WTC11 (cell line): ENCODE data around the gene AMN. TPM values are rescaled to one million over a fixed set of nuclear protein-coding genes. Genes with fewer than 3 reads are reported as not detected.
A peak's percentile ranks its signal among the peaks of the same experiment; 100 is the strongest.

Experiments
- ATAC-seq: fragments of 200-7000 bp; cut with Tn5 transposase; 2 replicates; pipeline ENCODE4 v1.10.0; 2021; ENCODE audit warnings: mild to moderate bottlenecking, moderate library complexity
- CTCF ChIA-PET: fragments of 300-600 bp; sonication (Branson Sonifier 250); formaldehyde crosslinking; loops from one replicate; lab custom pipeline; 2021; ENCODE audit warnings: antibody characterized with exemption; lab: Charles Lee
- POLR2A ChIA-PET: fragments of 350-600 bp; sonication (Branson Sonifier 250); formaldehyde crosslinking; loops from one replicate; lab custom pipeline; 2021; ENCODE audit warnings: antibody characterized with exemption; lab: Charles Lee
- DNase-seq: peaks from one replicate; pipeline ENCODE4 v3.0.0; 2021; ENCODE audit warnings: low spot score
- H3K27ac Mint-ChIP-seq: 2 replicates; pipeline ENCODE4 v1.8.0; 2021; ENCODE audit warnings: mixed read lengths
- H3K27me3 Mint-ChIP-seq: 2 replicates; pipeline ENCODE4 v1.8.0; 2021; ENCODE audit warnings: low read depth, mild to moderate bottlenecking, moderate library complexity, mixed read lengths
- H3K36me3 Mint-ChIP-seq: 2 replicates; pipeline ENCODE4 v1.8.0; 2021; ENCODE audit warnings: mixed read lengths
- H3K4me1 Mint-ChIP-seq: 2 replicates; pipeline ENCODE4 v1.8.0; 2022; ENCODE audit warnings: mixed read lengths
- H3K4me3 Mint-ChIP-seq: 2 replicates; pipeline ENCODE4 v1.8.0; 2021; ENCODE audit warnings: mild to moderate bottlenecking, moderate library complexity, mixed read lengths
- H3K9me3 Mint-ChIP-seq: 2 replicates; pipeline ENCODE4 v1.8.0; 2021; ENCODE audit warnings: mixed read lengths
- CREB1 ChIP-seq: sonication (generic); formaldehyde crosslinking; IDR thresholded peaks from 2 replicates; pipeline ENCODE4 v1.8.0; 2023; ENCODE audit warnings: mild to moderate bottlenecking, missing genetic modification reagents
- KAT7 ChIP-seq: sonication (generic); formaldehyde crosslinking; IDR thresholded peaks from 2 replicates; pipeline ENCODE4 v1.8.1; 2023; ENCODE audit warnings: missing genetic modification reagents, mild to moderate bottlenecking, borderline replicate concordance
- RELA ChIP-seq: sonication (generic); formaldehyde crosslinking; IDR thresholded peaks from 2 replicates; pipeline ENCODE4 v1.8.1; 2022; ENCODE audit warnings: missing genetic modification reagents, mild to moderate bottlenecking, borderline replicate concordance
- TCF7 ChIP-seq: sonication (generic); formaldehyde crosslinking; IDR thresholded peaks from 2 replicates; pipeline ENCODE4 v1.8.0; 2022; ENCODE audit warnings: mild to moderate bottlenecking, low read depth, missing genetic modification reagents, moderate library complexity
- ZBTB21 ChIP-seq: sonication (generic); formaldehyde crosslinking; IDR thresholded peaks from 2 replicates; pipeline ENCODE4 v1.8.1; 2023; ENCODE audit warnings: mild to moderate bottlenecking, missing genetic modification reagents, borderline replicate concordance
- ZNF317 ChIP-seq: sonication (generic); formaldehyde crosslinking; IDR thresholded peaks from 2 replicates; pipeline ENCODE4 v1.8.1; 2023; ENCODE audit warnings: low read depth, mild to moderate bottlenecking, moderate library complexity, missing genetic modification reagents, borderline replicate concordance
- ZNF423 ChIP-seq: fragments of 250-450 bp; sonication (Bioruptor Pico); IDR thresholded peaks from 2 replicates; pipeline ENCODE4 v2.1.2; 2022; ENCODE audit warnings: mild to moderate bottlenecking, moderate library complexity
- total RNA-seq: library from RNA; stranded (reverse); gene quantifications from 3 replicates; pipeline ENCODE4 v1.2.3, GENCODE V29; 2021
- TF ChIP-seq, protein P1 (sequence below): sonication (generic); formaldehyde crosslinking; IDR thresholded peaks from 2 replicates; pipeline ENCODE4 v1.8.0; 2022; ENCODE audit warnings: missing genetic modification reagents
- TF ChIP-seq, protein P2 (sequence below): sonication (generic); formaldehyde crosslinking; IDR thresholded peaks from 2 replicates; pipeline ENCODE4 v1.8.1; 2022; ENCODE audit warnings: low read depth, missing genetic modification reagents, borderline replicate concordance
- TF ChIP-seq, protein P3 (sequence below): sonication (generic); formaldehyde crosslinking; IDR thresholded peaks from 2 replicates; pipeline ENCODE4 v1.8.0; 2023; ENCODE audit warnings: missing genetic modification reagents, mild to moderate bottlenecking, borderline replicate concordance
- TF ChIP-seq, protein P4 (sequence below): fragments of 250-450 bp; sonication (Bioruptor Pico); conservative IDR thresholded peaks from 2 replicates; pipeline ENCODE4 v1.9.0; 2021; ENCODE audit warnings: mild to moderate bottlenecking
- TF ChIP-seq, protein P5 (sequence below): sonication (generic); formaldehyde crosslinking; IDR thresholded peaks from 2 replicates; pipeline ENCODE4 v1.8.1; 2023; ENCODE audit warnings: mild to moderate bottlenecking, missing genetic modification reagents, borderline replicate concordance
- TF ChIP-seq, protein P6 (sequence below): sonication (generic); formaldehyde crosslinking; IDR thresholded peaks from 2 replicates; pipeline ENCODE4 v1.8.0; 2022; ENCODE audit warnings: mild to moderate bottlenecking, missing genetic modification reagents

The AMN gene
- total RNA-seq, 1 experiment from 2014 or later: 2.8 TPM

DNA sequence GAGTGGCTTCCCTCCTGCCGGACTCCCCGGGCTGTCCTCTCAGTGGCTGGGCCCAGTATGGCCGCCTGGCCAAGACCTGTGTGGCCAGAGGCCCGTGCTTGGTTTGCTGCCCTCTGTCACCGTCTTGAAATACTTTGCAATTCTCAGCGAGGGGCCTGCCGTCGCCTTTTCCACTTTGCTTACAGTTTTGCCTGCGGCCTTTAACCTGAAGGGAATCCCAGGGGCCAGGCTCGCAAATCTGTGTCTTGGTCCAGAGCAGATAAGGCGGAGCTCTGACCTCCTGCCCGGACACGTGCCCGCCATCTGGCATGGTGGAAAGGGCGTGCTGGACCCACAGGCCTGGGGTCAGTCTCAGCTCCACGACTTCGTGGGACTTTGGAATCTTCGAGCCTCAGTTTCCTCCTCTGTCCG, 10.9 kb upstream of the AMN start:
- ChIA-PET POLR2A (no interaction called here), CTCF (no interaction called here)
- Mint-ChIP-seq H3K36me3 (peaks cover 12% of the 10 kb centered on the region), H3K27ac (no peak overlapping the region), H3K9me3 (peaks cover 9% of the 10 kb centered on the region), H3K4me3 (no peak overlapping the region), H3K4me1 (no peaks in the 10 kb centered on the region), H3K27me3 (no peaks in the 10 kb centered on the region)
- no peak for DNase-seq
- no peak for ATAC-seq
- TF ChIP-seq, protein P1, sequence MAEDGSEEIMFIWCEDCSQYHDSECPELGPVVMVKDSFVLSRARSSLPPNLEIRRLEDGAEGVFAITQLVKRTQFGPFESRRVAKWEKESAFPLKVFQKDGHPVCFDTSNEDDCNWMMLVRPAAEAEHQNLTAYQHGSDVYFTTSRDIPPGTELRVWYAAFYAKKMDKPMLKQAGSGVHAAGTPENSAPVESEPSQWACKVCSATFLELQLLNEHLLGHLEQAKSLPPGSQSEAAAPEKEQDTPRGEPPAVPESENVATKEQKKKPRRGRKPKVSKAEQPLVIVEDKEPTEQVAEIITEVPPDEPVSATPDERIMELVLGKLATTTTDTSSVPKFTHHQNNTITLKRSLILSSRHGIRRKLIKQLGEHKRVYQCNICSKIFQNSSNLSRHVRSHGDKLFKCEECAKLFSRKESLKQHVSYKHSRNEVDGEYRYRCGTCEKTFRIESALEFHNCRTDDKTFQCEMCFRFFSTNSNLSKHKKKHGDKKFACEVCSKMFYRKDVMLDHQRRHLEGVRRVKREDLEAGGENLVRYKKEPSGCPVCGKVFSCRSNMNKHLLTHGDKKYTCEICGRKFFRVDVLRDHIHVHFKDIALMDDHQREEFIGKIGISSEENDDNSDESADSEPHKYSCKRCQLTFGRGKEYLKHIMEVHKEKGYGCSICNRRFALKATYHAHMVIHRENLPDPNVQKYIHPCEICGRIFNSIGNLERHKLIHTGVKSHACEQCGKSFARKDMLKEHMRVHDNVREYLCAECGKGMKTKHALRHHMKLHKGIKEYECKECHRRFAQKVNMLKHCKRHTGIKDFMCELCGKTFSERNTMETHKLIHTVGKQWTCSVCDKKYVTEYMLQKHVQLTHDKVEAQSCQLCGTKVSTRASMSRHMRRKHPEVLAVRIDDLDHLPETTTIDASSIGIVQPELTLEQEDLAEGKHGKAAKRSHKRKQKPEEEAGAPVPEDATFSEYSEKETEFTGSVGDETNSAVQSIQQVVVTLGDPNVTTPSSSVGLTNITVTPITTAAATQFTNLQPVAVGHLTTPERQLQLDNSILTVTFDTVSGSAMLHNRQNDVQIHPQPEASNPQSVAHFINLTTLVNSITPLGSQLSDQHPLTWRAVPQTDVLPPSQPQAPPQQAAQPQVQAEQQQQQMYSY: 0 out of 2 replicates have a peak, but pooled peaks have one; percentile 23
- TF ChIP-seq ZNF317 (CRISPR knock-in tag): no peak

DNA sequence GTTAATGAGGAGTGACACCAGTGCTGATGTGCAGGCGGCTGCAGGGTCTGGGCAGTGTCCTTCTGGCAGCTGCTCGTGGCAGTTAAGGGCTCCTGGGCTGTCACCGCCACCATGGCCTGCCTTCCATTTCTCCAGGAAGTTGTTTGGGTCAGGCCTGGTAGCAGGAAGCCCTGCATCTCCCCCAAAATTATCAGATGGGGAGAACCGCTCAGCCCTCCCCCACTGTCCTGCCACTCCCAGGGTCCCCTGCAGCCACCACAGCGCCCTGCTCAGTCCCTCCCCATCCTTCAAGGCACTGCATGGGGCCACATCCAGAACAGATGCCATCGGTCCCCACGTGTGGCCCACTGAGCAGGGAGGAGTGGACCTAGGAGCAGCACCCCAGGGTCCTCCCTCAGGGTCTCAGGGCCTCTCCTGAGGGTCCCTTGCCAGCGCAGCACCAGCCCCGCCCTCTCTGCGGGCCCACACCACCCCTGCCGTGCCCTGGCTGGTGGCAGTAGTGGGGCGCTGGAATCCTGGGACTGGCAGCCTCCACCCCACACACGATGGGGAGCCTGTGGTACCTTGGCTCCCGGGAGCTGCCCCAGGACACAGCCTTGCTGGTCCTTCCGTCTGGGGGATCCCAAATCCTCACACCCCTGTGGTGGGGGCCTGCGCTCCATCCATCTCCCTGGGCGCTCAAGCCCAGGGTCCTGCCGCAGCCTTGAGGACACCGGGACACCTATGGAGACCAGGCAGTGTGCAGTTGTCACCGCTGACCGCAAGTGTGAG, 10.3 kb upstream of the AMN start:
- ChIA-PET POLR2A (no interaction called here), CTCF (interaction anchor here (0.7 to 1.0 kb wide), 2 partner anchors 128 to 217 kb away, joined by 3 to 4 read pairs; no protein-coding TSS in a partner anchor)
- Mint-ChIP-seq H3K4me3 (no peak overlapping the region), H3K27me3 (no peaks in the 10 kb centered on the region), H3K4me1 (no peaks in the 10 kb centered on the region), H3K36me3 (peaks cover 8% of the 10 kb centered on the region), H3K9me3 (peaks cover 5% of the 10 kb centered on the region; the same call in 1 of the 2 replicates), H3K27ac (no peak overlapping the region)
- DNase-seq (no peak), ATAC-seq (no peak)
- TF ChIP-seq, protein P2, sequence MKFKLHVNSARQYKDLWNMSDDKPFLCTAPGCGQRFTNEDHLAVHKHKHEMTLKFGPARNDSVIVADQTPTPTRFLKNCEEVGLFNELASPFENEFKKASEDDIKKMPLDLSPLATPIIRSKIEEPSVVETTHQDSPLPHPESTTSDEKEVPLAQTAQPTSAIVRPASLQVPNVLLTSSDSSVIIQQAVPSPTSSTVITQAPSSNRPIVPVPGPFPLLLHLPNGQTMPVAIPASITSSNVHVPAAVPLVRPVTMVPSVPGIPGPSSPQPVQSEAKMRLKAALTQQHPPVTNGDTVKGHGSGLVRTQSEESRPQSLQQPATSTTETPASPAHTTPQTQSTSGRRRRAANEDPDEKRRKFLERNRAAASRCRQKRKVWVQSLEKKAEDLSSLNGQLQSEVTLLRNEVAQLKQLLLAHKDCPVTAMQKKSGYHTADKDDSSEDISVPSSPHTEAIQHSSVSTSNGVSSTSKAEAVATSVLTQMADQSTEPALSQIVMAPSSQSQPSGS: no peak
- no peak for TF ChIP-seq KAT7 (CRISPR knock-in tag)
- TF ChIP-seq, protein P3, sequence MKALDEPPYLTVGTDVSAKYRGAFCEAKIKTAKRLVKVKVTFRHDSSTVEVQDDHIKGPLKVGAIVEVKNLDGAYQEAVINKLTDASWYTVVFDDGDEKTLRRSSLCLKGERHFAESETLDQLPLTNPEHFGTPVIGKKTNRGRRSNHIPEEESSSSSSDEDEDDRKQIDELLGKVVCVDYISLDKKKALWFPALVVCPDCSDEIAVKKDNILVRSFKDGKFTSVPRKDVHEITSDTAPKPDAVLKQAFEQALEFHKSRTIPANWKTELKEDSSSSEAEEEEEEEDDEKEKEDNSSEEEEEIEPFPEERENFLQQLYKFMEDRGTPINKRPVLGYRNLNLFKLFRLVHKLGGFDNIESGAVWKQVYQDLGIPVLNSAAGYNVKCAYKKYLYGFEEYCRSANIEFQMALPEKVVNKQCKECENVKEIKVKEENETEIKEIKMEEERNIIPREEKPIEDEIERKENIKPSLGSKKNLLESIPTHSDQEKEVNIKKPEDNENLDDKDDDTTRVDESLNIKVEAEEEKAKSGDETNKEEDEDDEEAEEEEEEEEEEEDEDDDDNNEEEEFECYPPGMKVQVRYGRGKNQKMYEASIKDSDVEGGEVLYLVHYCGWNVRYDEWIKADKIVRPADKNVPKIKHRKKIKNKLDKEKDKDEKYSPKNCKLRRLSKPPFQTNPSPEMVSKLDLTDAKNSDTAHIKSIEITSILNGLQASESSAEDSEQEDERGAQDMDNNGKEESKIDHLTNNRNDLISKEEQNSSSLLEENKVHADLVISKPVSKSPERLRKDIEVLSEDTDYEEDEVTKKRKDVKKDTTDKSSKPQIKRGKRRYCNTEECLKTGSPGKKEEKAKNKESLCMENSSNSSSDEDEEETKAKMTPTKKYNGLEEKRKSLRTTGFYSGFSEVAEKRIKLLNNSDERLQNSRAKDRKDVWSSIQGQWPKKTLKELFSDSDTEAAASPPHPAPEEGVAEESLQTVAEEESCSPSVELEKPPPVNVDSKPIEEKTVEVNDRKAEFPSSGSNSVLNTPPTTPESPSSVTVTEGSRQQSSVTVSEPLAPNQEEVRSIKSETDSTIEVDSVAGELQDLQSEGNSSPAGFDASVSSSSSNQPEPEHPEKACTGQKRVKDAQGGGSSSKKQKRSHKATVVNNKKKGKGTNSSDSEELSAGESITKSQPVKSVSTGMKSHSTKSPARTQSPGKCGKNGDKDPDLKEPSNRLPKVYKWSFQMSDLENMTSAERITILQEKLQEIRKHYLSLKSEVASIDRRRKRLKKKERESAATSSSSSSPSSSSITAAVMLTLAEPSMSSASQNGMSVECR (CRISPR knock-in tag): no peak
- TF ChIP-seq TCF7 (CRISPR knock-in tag): no peak
- TF ChIP-seq, protein P4, sequence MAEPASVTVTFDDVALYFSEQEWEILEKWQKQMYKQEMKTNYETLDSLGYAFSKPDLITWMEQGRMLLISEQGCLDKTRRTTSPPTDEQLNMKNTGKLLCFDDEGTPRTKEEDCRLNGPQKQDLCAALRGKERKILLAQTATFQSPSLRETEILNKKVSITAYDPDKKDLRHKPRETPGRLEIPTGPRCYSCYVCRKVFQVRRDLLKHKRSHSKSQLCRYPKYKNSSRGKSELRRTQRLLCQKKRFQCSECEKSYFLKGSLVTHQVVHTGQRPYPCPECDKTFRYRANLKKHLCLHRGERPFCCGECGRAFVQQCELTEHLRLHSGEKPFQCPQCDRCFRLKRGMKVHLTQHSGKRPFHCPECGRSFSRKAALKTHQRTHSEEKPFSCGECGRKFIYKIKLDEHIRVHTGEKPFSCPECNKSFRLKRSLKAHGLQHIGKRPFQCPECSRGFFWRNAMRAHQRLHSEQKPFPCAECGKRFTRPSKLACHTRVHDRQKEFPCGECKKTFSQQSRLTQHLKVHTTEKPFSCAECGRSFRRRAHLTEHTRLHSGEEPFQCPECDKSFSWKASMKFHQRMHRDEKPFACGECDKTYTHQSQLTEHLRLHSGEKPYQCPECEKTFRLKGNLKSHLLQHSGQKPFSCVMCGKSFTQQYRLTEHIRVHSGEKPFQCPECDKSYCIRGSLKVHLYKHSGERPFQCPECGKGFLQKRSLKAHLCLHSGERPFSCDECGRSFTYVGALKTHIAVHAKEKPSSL (CRISPR knock-in tag): no peak
- no peak for TF ChIP-seq CREB1
- TF ChIP-seq, protein P5, sequence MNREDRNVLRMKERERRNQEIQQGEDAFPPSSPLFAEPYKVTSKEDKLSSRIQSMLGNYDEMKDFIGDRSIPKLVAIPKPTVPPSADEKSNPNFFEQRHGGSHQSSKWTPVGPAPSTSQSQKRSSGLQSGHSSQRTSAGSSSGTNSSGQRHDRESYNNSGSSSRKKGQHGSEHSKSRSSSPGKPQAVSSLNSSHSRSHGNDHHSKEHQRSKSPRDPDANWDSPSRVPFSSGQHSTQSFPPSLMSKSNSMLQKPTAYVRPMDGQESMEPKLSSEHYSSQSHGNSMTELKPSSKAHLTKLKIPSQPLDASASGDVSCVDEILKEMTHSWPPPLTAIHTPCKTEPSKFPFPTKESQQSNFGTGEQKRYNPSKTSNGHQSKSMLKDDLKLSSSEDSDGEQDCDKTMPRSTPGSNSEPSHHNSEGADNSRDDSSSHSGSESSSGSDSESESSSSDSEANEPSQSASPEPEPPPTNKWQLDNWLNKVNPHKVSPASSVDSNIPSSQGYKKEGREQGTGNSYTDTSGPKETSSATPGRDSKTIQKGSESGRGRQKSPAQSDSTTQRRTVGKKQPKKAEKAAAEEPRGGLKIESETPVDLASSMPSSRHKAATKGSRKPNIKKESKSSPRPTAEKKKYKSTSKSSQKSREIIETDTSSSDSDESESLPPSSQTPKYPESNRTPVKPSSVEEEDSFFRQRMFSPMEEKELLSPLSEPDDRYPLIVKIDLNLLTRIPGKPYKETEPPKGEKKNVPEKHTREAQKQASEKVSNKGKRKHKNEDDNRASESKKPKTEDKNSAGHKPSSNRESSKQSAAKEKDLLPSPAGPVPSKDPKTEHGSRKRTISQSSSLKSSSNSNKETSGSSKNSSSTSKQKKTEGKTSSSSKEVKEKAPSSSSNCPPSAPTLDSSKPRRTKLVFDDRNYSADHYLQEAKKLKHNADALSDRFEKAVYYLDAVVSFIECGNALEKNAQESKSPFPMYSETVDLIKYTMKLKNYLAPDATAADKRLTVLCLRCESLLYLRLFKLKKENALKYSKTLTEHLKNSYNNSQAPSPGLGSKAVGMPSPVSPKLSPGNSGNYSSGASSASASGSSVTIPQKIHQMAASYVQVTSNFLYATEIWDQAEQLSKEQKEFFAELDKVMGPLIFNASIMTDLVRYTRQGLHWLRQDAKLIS (CRISPR knock-in tag): no peak
- no peak for TF ChIP-seq ZBTB21 (CRISPR knock-in tag)
- TF ChIP-seq, protein P6, sequence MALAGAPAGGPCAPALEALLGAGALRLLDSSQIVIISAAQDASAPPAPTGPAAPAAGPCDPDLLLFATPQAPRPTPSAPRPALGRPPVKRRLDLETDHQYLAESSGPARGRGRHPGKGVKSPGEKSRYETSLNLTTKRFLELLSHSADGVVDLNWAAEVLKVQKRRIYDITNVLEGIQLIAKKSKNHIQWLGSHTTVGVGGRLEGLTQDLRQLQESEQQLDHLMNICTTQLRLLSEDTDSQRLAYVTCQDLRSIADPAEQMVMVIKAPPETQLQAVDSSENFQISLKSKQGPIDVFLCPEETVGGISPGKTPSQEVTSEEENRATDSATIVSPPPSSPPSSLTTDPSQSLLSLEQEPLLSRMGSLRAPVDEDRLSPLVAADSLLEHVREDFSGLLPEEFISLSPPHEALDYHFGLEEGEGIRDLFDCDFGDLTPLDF: no peak
- no peak for TF ChIP-seq RELA (CRISPR knock-in tag)
- TF ChIP-seq ZNF423 (CRISPR knock-in tag): no peak
